Measurements from ENCODE around the gene CERCAM. TPM values are rescaled to one million over a fixed set of nuclear protein-coding genes. Genes with fewer than 3 reads are reported as not detected.

The CERCAM gene
- total RNA-seq, 4 donors from 2014 or later, result 3.3 to 16.5 (median 5.9) TPM

DNA sequence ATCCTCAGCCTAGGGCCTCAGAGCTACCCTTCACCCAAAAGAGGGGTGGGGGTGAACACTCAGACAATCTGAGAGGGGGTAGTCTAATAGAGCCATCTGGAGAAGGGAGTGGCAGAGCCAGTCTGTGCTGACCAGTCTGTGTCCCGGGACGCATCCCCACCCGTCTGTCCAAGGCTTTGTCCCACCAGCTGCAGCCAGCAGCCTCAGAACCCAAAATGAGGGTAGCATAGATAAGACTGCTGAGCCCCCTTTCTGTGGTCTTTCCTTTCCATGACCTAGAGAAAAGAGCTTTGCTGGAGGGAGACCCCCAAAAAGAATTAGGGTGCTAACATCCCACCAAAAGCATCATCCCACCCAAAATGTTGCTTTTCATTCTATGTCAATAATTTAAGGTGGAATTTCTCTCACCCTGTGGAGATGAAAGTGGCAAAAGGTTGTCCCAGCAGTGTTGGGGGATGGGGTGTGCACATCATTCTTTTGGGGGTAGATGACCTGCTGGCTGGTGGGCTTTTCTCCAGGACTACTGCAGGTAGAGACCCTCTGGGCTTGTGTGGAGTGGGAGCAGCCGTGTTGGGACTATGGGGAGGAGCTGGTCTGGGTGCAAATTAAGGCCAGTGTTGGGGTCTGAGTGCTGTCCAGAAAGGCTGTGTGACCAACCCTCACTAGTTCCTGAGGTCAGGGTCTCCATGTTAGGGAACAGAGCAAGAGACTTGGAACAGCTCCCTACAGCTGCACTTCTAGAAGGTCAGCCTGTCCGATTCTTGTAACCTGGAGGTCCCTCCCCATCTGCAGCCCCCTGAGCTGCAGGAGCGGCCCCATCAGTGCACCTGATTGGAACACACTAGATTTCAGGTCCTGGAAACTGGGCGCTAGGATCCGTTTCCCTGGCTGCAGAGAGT lies 29.6 kb upstream of the CERCAM start:
- DNase-seq, result no peak
- TF ChIP-seq, protein P1, sequence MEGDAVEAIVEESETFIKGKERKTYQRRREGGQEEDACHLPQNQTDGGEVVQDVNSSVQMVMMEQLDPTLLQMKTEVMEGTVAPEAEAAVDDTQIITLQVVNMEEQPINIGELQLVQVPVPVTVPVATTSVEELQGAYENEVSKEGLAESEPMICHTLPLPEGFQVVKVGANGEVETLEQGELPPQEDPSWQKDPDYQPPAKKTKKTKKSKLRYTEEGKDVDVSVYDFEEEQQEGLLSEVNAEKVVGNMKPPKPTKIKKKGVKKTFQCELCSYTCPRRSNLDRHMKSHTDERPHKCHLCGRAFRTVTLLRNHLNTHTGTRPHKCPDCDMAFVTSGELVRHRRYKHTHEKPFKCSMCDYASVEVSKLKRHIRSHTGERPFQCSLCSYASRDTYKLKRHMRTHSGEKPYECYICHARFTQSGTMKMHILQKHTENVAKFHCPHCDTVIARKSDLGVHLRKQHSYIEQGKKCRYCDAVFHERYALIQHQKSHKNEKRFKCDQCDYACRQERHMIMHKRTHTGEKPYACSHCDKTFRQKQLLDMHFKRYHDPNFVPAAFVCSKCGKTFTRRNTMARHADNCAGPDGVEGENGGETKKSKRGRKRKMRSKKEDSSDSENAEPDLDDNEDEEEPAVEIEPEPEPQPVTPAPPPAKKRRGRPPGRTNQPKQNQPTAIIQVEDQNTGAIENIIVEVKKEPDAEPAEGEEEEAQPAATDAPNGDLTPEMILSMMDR (IDR thresholded peaks at IDR 0.05), result no peak
- TF ChIP-seq POLR2A (IDR thresholded peaks at IDR 0.05), result no peak
- no peaks in the 10 kb centered on the region for H3K4me1 ChIP-seq
- H3K27me3 ChIP-seq, result no peaks in the 10 kb centered on the region
- H3K4me3 ChIP-seq, result no peak overlapping the region
- no peaks in the 10 kb centered on the region for H3K9me3 ChIP-seq
- peaks cover 0 to 54% (median 0%) of the 10 kb centered on the region in 3 donors for H3K36me3 ChIP-seq
- no peak overlapping the region for H3K27ac ChIP-seq

DNA sequence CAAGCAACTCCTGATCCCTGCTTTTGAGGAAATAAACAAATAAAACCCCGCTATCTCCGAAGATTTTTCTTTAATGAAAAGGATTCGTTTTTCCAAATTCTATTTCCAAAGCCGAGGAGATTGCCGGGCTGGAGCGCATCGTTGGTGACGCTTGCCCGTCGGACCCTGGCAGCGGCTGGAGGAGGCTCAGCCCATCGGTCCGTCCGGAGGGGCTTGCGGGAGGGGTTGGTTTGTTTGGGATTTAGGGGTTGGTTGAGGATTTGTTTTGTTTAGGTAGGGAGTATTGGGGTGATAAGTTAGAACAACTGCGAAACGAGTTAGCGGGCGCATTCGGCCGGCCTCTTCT lies 28.7 kb upstream of the CERCAM start:
- DNase-seq, result no peak
- peaks cover 0 to 46% (median 0%) of the 10 kb centered on the region in 3 donors for H3K36me3 ChIP-seq
- no peaks in the 10 kb centered on the region for H3K9me3 ChIP-seq
- no peaks in the 10 kb centered on the region for H3K4me1 ChIP-seq
- H3K27me3 ChIP-seq, result no peaks in the 10 kb centered on the region
- H3K27ac ChIP-seq, result no peak overlapping the region
- TF ChIP-seq, protein P1 (IDR thresholded peaks at IDR 0.05), result no peak
- TF ChIP-seq POLR2A (IDR thresholded peaks at IDR 0.05), result no peak
- no peak overlapping the region for H3K4me3 ChIP-seq

DNA sequence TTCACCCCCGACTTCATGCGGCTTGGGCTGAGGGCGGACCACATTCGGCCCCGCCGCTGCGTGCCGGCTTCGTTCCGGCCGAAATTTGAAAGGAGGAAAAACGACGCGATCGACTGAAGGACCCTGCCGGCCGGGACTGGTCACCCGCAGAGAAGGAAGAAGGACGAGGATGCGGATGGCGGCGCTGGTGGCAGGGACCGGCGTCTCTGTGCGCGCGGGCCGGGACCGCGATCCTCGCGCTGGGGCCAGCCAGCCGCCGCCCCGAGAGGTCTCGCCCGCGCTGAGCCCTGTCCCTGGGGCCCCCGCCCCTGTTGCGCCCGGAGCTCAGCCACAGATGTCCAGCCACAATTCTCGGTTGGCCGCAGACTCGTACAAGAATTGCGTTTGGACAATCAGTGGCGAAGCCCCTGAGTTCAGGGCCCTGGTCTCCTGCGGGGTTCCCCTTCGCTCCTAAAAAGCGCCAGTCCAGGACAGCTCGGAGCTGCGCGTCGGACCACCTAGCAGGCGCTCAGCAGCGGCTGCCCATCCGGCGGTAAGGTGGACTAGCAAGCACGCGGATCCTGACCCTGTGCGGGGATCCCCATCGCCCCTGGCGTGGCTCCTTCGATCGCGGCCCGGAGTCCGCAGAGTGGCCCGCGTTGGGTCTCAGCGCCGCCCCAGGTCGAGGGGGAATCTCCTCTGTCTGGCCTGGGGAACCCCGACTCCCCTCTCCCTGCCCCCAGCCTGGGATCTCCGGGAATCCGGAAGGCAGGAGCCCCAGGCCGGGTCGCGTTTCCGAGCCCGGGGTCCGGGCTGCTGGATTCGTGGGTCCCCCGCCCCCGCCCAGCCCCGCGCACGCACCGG lies 28.1 kb upstream of the CERCAM start:
- no peaks in the 10 kb centered on the region for H3K27me3 ChIP-seq
- no peak overlapping the region for H3K27ac ChIP-seq
- no peak for DNase-seq
- H3K4me1 ChIP-seq, result no peaks in the 10 kb centered on the region
- no peak overlapping the region for H3K4me3 ChIP-seq
- peaks cover 0 to 40% (median 0%) of the 10 kb centered on the region in 3 donors for H3K36me3 ChIP-seq
- no peaks in the 10 kb centered on the region for H3K9me3 ChIP-seq
- TF ChIP-seq, protein P1 (IDR thresholded peaks at IDR 0.05), result no peak
- TF ChIP-seq POLR2A (IDR thresholded peaks at IDR 0.05), result no peak

- TF ChIP-seq, protein P1 (IDR thresholded peaks at IDR 0.05), result no peak
- no peak for TF ChIP-seq POLR2A (IDR thresholded peaks at IDR 0.05)
- DNase-seq, result no peak
- Histone ChIP-seq H3K27me3 (no peaks in the 10 kb centered on the region), H3K4me3 (no peak overlapping the region), H3K27ac (no peak overlapping the region), H3K9me3 (no peaks in the 10 kb centered on the region), H3K36me3 (peaks cover 0 to 32% (median 0%) of the 10 kb centered on the region in 3 donors), H3K4me1 (no peaks in the 10 kb centered on the region)
These were observed 27.4 kb upstream of the CERCAM start for GRCh38 chr9:128393145-128393775.

DNA sequence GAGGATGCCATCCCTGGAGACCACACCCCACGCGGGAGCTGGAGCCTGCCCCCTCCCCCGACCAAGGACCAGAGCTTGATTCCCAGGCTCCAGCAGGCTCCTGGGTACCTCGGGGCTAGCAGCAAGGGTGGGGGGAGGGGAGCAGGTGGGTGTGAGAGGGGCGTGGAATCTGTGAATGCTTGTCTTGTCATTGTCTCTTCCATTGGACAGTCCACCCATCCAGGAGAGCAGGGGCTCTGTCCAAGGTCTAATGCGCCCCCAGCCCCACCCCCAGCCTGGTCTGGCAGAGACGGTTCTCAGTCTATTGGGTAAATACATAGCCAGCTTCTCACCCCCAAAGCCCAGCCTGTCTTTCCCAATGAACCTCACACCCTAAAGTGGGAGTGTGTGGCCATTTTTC lies 26.7 kb upstream of the CERCAM start:
- Histone ChIP-seq H3K9me3 (no peaks in the 10 kb centered on the region), H3K27me3 (no peaks in the 10 kb centered on the region), H3K4me1 (no peaks in the 10 kb centered on the region), H3K36me3 (peaks cover 0 to 25% (median 0%) of the 10 kb centered on the region in 3 donors), H3K4me3 (no peak overlapping the region), H3K27ac (no peak overlapping the region)
- DNase-seq, result no peak
- TF ChIP-seq POLR2A (IDR thresholded peaks at IDR 0.05), result no peak
- TF ChIP-seq, protein P1 (IDR thresholded peaks at IDR 0.05), result no peak
